ENCODE data around the gene MAN1A2.
"Not testable (repeated sequence)": the region's sequence is repeated elsewhere in the genome, so short reads cannot be mapped to it uniquely, and the experiment has no call there.

Gene MAN1A2

GRCh38 chr1:117403597-117403996 lies 36.3 kb downstream of the MAN1A2 start:
- DNase-seq = no peak

GRCh38 chr1:117405042-117405441 lies 37.8 kb downstream of the MAN1A2 start:
- DNase-seq = no peak

- no peak for DNase-seq
Measured at GRCh38 chr1:117412472-117412871, 45.2 kb downstream of the MAN1A2 start.

DNA sequence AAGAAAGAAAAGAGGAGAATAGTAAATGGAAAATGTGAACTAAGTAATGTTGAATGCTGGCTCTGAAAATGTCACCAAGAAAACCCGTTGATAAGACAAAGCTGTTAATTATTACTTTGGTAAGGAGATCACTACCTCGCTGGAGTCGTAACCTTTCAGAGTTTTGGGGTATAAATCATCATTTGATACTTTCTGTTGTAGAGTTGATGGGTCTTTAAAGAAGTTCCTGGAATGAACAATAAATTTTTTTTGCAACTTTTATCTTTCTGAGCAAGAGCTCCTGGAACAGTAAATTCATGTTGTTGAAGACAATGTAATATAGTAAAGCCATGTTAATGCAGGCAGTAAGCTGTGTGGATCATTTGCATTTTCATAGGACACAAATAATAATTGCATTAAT lies 46.2 kb downstream of the MAN1A2 start:
- DNase-seq = no peak

DNA sequence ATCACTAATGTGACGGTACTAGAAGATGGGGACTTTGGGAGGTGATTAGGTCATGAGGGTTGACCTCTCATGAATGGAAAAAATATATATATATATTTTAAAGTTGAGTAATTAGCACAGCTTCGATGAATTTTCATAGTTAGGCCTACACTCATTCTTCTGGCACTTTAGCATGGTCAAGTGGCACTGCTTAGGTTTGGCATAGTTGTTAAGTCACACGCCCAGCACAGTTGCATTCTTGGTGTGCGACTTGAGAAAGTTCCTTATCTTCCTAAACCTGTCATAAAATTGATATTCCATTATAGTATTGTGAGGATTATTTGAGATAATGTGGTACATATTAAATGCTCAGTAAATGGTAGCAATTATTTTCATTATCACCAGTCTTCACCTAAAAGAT lies 47.7 kb downstream of the MAN1A2 start:
- DNase-seq = no peak

GRCh38 chr1:117416004-117416403 lies 48.8 kb downstream of the MAN1A2 start:
- no peak for DNase-seq

DNA sequence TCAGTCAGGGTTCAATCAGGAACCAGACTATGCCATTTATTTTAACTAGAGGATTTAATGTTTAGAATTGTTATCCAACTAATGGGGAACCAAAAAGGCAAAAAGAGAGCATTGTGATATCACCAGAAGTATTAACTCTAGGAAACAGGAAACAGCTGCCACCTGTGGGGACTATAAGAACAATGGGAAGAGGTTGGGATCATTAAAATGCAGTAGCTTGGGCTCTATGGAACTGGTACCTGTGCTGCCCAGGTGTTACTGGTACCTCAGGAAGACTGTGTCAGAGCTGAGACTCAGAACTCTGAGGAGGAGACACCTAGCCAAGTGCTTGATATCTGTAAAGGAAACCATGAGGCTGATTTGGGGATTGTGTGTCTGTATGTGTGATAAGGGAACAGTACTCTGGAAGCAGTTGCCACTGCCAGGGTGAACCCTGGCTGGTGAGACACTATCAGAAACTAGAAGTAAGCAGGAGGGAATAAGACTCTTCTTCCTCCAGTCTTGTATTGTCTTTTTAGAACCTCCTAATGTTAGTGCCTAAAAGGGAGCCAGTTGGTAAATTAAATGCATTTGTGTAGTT lies 49.4 kb downstream of the MAN1A2 start:
- DNase-seq = no peak

GRCh38 chr1:117425050-117425734 lies 57.9 kb downstream of the MAN1A2 start:
- no peak for DNase-seq

DNA sequence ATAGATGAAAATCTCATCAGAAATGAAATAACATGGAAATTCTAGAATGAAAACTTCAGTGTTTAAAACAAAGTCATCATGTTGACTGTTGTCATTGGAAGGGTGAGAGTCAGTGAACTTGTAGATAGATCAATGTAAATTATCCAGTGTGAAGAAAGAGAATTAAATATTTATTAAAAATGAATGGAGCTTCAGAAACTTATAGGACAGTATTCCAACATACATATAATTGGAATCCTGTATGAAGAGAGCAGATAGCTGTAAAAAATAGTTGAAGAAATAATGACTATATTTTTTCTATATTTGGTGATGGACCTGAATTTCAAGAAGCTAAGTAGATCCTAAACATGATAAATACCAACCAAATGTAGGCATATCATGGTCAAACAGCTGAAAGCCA lies 60.0 kb downstream of the MAN1A2 start:
- no peak for DNase-seq

DNA sequence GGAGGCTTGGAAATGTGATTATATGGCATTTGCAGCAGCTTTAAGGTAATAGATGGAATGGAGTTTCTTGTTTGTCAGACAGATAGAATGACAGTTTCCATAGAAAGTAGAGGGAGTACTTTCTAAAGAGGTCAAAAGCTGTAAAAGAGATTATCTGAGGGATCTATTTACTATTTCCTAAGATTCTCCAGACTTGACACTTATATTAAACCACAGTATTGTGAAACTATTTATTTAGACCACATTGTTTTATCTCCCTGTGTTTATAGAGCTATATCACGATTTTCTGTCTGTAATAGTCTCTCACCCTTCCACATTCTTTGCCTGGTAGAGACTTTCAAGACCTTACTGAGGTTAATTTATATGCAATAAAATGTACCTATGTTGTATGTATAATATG lies 66.7 kb downstream of the MAN1A2 start:
- DNase-seq = no peak

DNA sequence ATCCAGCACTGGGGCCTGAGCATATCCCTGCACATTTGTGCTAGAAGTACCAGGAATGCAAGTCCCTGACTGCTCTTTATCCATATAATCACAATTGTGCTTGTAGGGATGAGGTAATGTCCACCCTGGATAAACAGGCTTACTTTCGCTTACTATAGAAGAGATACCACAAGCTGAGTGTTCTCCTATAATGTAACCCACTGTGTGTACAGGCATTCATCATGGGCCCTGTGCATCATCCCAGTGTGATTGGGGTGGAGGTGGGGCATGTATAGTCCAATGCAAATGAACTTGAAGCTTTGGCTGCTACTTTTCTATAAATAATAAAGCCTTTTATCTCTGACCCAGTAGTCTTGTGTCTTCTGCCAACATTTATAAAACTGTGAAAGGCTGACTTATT lies 69.3 kb downstream of the MAN1A2 start:
- DNase-seq = no peak

GRCh38 chr1:117447661-117448060 lies 80.4 kb downstream of the MAN1A2 start:
- DNase-seq = no peak

GRCh38 chr1:117452216-117452615 lies 85.0 kb downstream of the MAN1A2 start:
- no peak for DNase-seq

DNA sequence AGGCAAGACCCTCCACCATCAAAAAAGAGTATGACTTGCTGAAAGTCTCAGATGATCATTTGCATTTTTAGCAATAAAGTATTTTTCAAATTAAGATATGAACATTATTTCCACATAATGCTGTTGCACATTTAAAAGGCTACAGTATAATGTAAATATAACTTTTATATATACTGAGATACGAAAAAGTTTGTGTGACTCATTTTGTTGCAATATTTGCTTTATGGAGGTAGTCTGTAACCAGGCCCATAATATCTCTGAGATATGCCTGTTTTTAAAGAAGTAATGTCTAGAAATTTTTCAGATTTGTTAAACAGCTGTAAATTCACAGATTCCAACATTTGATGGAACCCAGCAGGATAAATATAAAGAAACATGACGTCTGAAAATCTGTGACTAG lies 86.7 kb downstream of the MAN1A2 start:
- no peak for DNase-seq

DNA sequence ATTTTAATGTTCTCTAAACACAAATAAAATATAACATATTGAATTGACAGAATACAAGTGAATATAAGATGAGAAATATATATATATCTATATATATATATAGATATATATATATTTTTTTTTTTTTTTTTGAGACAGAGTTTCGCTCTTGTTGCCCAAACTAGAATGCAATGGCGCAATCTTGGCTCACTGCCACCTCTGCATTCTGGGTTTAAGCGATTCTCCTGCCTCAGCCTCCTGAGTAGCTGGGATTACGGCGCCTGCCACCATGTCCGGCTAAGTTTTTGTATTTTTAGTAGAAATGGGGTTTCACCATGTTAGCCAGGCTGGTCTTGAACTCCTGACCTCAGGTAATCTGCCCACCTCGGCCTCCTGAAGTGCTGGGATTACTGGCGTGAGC lies 91.2 kb downstream of the MAN1A2 start:
- DNase-seq = not testable (repeated sequence)

DNA sequence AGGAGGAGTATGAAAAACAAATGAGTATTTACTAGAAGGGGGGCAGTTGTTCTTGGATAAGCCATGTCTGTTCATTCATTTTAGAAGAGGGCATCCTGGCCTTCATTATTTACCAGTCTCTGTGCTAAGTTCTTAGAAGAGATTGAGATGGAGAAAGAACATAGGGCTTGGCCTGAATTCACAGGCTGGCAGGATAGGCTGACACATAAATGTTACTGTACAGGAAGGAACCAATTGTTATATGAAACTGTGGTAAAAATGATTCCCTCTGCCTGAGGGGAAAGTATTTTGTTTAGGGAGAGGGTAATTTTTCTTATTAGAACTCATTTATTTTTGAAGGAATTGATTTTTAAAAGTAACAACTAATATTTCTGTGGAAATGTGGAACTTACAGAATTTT lies 99.5 kb downstream of the MAN1A2 start:
- DNase-seq = no peak

- DNase-seq = no peak
Measured at GRCh38 chr1:117467336-117467735, 100.1 kb downstream of the MAN1A2 start.

DNA sequence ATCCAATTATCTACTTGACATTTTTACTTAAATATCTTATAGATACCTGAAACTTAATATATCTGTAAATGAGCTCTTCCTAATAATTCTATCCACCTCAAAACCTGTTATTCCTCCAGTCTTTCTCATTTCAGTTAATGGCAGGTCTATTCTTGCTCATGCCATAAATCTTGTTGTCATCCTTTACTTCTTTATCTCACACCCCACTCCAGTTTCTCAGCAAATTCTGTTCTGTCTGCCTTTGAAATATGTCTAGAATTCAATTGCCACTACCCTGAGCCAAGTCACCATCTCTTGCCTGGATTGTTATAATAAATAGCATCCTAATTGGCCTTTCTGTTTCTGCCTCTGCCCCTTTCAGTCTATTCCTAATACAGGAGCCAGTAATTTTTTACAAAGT lies 105.8 kb downstream of the MAN1A2 start:
- DNase-seq = no peak

DNA sequence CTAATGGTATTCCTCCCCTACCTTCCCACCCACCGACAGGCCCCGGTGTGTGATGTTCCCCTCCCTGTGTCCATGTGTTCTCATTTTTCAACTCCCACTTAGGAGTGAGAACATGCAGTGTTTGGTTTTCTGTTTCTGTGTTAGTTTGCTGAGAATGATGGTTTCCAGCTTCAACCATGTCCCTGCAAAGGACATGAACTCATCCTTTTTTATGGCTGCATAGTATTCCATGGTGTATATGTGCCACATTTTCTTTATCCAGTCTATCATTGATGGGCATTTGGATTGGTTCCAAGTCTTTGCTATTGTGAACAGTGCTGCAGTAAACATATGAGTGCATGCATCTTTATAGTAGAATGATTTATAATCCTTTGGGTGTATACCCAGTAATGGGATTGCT lies 108.2 kb downstream of the MAN1A2 start:
- not testable (repeated sequence) for DNase-seq

DNA sequence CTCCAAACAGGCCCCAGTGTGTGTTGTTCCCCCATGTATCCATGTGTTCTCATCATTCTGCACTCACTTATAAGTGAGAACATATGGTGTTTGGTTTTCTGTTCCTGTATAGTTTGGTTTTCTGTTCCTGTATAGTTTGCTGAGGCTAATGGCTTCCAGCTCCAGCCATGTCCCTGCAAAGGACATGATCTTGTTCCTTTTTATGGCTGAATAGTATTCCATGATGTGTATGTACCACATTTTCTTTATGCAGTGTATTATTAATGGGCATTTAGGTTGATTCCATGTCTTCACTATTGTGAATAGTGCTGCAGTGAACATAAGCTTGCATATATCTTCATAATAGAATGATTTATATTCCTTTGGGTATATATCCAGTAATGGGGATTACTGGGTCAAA lies 111.8 kb downstream of the MAN1A2 start:
- no peak for DNase-seq

- DNase-seq = no peak
Measured at GRCh38 chr1:117481410-117481809, 114.2 kb downstream of the MAN1A2 start.

- DNase-seq = no peak
Measured at GRCh38 chr1:117493906-117494305, 126.7 kb downstream of the MAN1A2 start.

DNA sequence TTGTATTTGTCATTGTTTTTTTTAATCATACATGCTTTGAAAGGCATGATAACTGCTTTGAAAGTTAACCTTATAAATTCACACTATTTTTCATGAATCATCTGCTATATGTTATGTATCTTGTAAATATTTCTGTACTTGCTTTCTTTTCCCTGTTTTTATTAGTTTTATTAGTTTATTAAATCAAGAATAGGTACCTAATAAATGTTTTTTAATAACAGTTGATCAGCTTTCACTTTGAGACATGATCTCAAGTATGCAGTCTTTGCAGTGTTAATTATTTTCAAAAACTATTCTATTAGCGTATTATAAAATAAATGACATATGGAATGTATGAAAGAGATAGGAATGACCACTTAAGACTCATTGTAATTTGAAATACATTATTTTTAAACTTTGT lies 127.8 kb downstream of the MAN1A2 start:
- DNase-seq = no peak

DNA sequence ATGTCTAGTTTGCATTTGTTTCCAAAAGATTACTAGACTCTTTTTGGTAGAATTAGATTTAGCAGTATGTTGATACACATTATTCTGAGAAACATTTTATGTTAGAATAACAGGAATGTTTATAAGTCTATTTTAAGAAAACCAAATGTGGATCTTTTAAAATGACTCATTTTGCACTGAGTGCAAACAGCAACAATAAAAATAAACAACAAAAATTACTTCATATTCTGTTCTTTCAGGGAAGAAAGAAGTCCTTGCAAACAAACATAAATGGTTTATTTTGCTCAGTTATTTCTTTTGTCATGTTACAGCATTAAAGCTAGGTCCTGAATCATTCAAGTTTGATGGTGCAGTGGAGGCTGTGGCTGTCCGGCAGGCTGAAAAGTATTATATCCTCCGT lies 131.8 kb downstream of the MAN1A2 start:
- no peak for DNase-seq

DNA sequence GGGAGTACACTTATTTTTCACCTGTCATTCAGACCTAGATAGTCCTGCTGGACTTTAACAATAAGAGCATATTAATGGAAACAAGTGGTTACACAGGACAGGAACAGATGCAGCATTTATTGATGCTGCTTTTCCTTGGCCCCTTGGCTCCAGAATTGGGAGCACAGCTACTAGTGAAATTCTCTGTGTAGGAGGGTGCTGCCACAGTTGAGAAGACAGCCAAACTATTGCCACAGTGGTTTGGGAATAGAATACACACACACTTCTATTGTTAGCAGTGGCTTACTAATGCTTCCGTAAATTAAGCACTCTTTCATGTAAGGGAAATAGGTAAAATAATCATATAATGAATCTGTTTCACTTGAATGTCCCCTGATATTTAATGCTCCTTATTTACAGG lies 133.3 kb downstream of the MAN1A2 start:
- DNase-seq = no peak
